Sigmoid colon (tissue), 4 donors: ENCODE data around the gene LEO1.

Experiments used
- POLR2A ChIP-seq, 2 donors: fragments of 450-650 bp; IDR thresholded peaks; one replicate each; pipeline ENCODE4 v1.6.1; 2016; ENCODE audit warnings: antibody characterized with exemption in 2 of 2, mild to moderate bottlenecking in 2 of 2, moderate library complexity in 2 of 2
- POLR2AphosphoS5 ChIP-seq, 4 donors: sonication (generic); formaldehyde crosslinking; IDR thresholded peaks; one replicate each; pipeline ENCODE4 v1.6.1; 2017; ENCODE audit warnings: antibody characterized with exemption in 4 of 4
- TF ChIP-seq, protein P1 (sequence below), 4 experiments: fragments of 450-650 bp in 3 of 4; fragments of 200-600 bp in 1 of 4; IDR thresholded peaks; one replicate each; pipeline ENCODE4 v1.5.1; 2016 to 2019; ENCODE audit warnings: antibody characterized with exemption in 4 of 4, mild to moderate bottlenecking in 3 of 4, moderate library complexity in 2 of 4

DNA sequence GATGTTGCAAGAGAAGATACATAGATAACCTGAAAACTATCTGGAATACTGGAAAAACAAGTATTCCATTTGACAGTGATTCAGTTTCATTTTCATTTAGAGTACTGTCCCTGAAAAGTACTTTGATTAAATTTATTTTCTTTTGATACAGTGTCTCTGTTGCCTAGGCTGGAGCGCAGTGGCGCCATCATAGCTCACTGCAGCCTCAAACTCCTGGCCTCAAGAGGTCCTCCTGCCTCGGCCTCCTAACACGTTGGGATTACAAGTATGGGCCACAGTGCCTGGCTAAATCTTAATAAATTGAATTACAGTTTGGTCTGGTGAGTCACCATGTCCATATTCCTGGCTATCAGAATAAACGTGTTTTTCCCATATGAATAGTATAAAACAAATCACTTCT lies 1.6 kb upstream of the LEO1 start:
- TF ChIP-seq POLR2AphosphoS5 (IDR thresholded peaks at IDR 0.05) (no peak), POLR2A (IDR thresholded peaks at IDR 0.05) (no peak)
- TF ChIP-seq, protein P1, sequence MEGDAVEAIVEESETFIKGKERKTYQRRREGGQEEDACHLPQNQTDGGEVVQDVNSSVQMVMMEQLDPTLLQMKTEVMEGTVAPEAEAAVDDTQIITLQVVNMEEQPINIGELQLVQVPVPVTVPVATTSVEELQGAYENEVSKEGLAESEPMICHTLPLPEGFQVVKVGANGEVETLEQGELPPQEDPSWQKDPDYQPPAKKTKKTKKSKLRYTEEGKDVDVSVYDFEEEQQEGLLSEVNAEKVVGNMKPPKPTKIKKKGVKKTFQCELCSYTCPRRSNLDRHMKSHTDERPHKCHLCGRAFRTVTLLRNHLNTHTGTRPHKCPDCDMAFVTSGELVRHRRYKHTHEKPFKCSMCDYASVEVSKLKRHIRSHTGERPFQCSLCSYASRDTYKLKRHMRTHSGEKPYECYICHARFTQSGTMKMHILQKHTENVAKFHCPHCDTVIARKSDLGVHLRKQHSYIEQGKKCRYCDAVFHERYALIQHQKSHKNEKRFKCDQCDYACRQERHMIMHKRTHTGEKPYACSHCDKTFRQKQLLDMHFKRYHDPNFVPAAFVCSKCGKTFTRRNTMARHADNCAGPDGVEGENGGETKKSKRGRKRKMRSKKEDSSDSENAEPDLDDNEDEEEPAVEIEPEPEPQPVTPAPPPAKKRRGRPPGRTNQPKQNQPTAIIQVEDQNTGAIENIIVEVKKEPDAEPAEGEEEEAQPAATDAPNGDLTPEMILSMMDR (IDR thresholded peaks at IDR 0.05), result no peak
